ENCODE results near the gene ARHGEF11. TPM values are rescaled to one million over a fixed set of nuclear protein-coding genes. Genes with fewer than 3 reads are reported as not detected.
A peak's percentile ranks its signal among the peaks of the same experiment; 100 is the strongest.

The ARHGEF11 gene
- total RNA-seq, 1 donor from 2014 or later = 43.7 TPM

GRCh38 chr1:156908541-156908940, 137.0 kb downstream of the ARHGEF11 start:
- Mint-ChIP-seq H3K9me3 (no peaks in the 10 kb centered on the region), H3K36me3 (no peaks in the 10 kb centered on the region), H3K27me3 (peaks cover 33% of the 10 kb centered on the region), H3K4me3 (no peak overlapping the region), H3K27ac (no peak overlapping the region), H3K4me1 (ENCODE audit: unreplicated experiment) (peaks cover 16% of the 10 kb centered on the region)
- no peak for TF ChIP-seq CTCF (conservative IDR thresholded peaks at IDR 0.05)
- no peak for DNase-seq (ENCODE audit: extremely low spot score, unreplicated experiment)

- Mint-ChIP-seq H3K9me3 (no peaks in the 10 kb centered on the region), H3K36me3 (no peaks in the 10 kb centered on the region), H3K27ac (no peak overlapping the region), H3K4me3 (no peak overlapping the region), H3K4me1 (ENCODE audit: unreplicated experiment) (peaks cover 29% of the 10 kb centered on the region), H3K27me3 (peaks cover 33% of the 10 kb centered on the region)
- no peak for DNase-seq (ENCODE audit: extremely low spot score, unreplicated experiment)
- TF ChIP-seq CTCF (conservative IDR thresholded peaks at IDR 0.05) = no peak
Observed at GRCh38 chr1:156906206-156906906, 139.2 kb downstream of the ARHGEF11 start.

GRCh38 chr1:156905651-156906050, 139.9 kb downstream of the ARHGEF11 start:
- Mint-ChIP-seq H3K9me3 (no peaks in the 10 kb centered on the region), H3K27ac (peak overlapping the region; percentile 48), H3K4me1 (ENCODE audit: unreplicated experiment) (peaks cover 31% of the 10 kb centered on the region), H3K36me3 (no peaks in the 10 kb centered on the region), H3K27me3 (peaks cover 36% of the 10 kb centered on the region), H3K4me3 (no peak overlapping the region)
- no peak for DNase-seq (ENCODE audit: extremely low spot score, unreplicated experiment)
- TF ChIP-seq CTCF (conservative IDR thresholded peaks at IDR 0.05) = no peak

GRCh38 chr1:156905176-156905575, 140.4 kb downstream of the ARHGEF11 start:
- DNase-seq (ENCODE audit: extremely low spot score, unreplicated experiment) = no peak
- H3K4me3 Mint-ChIP-seq = no peak overlapping the region
- TF ChIP-seq CTCF (conservative IDR thresholded peaks at IDR 0.05) = no peak
- H3K36me3 Mint-ChIP-seq = no peaks in the 10 kb centered on the region
- H3K4me1 Mint-ChIP-seq (ENCODE audit: unreplicated experiment) = peaks cover 31% of the 10 kb centered on the region
- H3K27me3 Mint-ChIP-seq = peaks cover 32% of the 10 kb centered on the region
- no peak overlapping the region for H3K27ac Mint-ChIP-seq
- H3K9me3 Mint-ChIP-seq = no peaks in the 10 kb centered on the region

- H3K36me3 Mint-ChIP-seq = no peaks in the 10 kb centered on the region
- H3K9me3 Mint-ChIP-seq = no peaks in the 10 kb centered on the region
- no peak for DNase-seq (ENCODE audit: extremely low spot score, unreplicated experiment)
- no peak overlapping the region for H3K4me3 Mint-ChIP-seq
- no peak overlapping the region for H3K27ac Mint-ChIP-seq
- no peak for TF ChIP-seq CTCF (conservative IDR thresholded peaks at IDR 0.05)
- H3K4me1 Mint-ChIP-seq (ENCODE audit: unreplicated experiment) = peaks cover 31% of the 10 kb centered on the region
- peaks cover 32% of the 10 kb centered on the region for H3K27me3 Mint-ChIP-seq
Observed at GRCh38 chr1:156904187-156904959, 141.2 kb downstream of the ARHGEF11 start.
